AML-193 (cell line): Measurements from ENCODE around the gene TCF12.

ENCODE experiments used
- DNase-seq, 2 experiments: peaks; one replicate each; lab custom pipeline; 2025; lab: John Stamatoyannopoulos, UW

TCF12 gene

DNA sequence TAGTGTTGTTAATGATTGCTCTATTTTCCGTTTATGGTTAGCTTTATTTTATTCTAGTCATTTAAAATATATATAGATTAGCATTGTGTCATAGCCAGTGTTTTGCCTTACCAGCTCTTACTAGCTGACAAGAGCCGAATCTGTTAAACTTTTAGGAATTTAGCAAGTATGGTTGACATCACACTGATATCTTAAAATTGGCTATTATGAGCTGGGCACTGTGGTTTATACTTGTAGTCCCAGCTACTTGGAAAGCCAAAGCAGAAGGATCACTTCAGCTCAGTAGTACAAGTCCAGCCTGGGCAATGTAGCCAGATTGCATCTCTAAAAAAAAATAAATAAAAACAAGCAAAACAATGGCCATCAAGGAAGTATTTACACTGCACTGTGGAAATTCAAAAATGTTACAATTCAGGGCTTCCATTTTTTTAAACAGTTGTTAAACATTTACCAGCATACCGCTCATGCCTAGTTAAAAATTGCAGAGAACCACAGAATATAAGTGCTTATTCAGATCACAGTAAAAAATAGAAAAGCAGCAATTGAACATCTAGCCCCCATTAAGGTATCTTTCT is 249.5 kb downstream of the TCF12 start:
- DNase-seq = no peak

DNA sequence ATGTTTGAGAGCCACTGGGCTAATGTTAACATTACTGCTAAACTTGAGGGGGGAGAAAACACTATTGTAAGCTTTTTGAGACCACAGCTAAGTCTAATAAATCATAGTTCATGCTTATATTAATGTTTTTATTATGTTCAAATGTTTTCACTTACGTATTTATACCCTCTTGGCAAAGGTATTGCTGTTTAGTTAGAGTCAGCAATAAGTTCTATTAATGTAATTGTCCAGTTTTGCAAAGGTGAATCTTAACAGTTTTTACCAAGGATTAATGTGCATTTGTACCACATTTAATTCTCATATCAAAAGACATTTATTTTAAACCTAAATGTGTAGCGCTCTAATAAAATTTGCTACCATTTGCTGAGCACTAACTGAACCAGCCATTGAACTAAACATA is 251.2 kb downstream of the TCF12 start:
- no peak for DNase-seq

DNA sequence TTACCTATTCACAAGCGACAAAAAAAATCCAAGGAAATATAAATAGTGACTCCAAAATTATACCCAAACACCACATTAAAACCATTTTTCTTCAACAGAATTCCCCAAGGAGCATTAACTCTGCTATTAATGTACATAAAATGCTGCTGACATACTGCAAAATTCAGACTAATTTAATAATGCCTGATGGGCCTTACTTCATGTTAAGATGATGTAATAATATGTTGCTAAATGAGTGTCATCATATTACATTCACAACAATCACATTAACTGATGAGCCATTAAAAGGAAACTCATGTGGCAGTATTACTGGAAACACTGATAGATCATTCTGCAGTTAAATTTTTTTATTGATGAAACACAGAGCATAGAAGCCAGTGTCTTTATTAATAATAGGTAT is 253.0 kb downstream of the TCF12 start:
- DNase-seq = peak in 1 of 2 experiments; percentile 13

DNA sequence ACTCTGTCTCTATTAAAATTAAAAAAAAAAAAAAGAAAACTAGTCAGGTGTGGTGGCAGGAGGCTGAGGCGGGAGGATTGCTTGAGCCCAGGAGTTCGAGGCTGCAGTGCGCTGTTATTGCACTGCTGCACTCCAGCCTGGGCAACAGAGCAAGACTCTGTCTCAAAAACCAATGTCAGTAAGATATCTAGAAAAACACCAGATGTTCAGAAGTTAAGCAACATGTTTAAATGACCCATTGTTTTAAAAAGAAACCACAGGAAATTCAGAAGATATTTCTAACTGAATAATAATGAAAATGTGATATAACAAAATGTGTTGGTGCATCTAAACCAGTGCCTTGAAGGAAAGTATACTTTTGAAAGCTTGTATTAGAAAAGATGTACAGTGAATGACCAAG is 254.5 kb downstream of the TCF12 start:
- DNase-seq = no peak

DNA sequence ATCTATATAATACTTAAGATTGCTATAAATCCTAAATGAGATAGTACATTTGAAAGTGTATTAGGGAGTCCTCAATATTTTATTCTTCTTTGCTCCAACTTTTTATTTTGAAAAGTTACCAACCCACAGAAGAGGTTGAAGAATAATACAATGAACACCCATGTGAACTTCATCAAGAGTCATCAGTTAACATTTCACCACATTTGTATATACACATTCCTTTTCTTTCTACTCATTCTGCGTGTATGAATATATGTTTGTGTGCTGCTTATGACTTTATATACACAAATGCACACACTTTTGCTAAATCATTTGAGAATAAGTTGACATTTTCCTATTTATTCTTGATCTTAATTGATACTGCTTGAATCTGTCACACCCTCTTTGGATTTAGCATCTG is 264.6 kb downstream of the TCF12 start:
- no peak for DNase-seq

DNA sequence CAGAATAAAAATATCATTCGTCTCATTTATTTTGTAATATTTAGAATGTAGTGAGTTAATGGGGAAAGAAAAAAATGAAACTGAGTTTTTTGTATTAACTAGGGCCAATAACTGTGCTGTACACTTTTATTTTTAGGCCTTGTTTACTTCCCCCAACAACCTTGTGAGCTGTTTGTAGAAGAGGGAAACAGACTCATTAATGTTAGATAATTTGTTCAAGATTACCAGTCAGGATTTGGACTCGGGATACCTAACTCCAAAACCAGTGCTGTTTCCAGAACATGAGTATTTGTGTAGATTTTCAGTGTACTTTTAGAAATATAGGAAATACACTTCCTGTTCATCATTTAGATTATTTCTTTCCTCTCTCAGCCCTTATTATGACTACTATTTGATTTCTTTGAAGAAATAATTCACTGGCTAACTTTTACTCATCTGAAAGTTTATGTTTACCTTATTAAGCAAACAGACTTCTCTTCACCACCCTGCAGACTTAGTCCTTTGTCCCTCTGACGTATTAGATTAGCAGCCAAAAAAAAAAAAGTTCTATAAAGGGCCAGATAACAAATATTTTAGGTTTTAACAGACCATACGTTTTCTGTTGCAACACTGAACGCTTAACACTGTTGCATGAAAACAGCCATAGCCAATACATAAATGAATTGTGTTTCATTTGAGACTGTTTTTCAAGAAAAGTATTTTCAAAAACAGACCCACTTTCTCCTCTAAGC is 265.3 kb downstream of the TCF12 start:
- DNase-seq = no peak

DNA sequence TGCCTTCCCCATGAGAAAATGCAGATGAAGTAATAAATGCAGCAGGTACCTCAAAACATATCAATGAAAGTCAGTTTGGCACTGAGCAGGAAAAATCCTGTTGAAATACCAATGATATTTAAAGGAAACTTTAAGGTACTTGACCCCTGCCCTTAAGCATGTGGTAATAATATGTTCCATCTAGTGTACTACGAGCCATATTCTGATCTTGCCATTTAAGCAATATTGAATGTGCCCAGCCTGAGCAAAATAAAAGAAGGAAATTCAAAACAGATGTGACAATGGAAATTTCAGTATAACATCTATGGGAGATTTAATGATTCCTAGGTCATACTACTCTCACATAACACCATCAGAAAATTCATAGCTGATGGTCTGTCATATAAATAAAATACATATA is 266.1 kb downstream of the TCF12 start:
- DNase-seq = no peak

DNA sequence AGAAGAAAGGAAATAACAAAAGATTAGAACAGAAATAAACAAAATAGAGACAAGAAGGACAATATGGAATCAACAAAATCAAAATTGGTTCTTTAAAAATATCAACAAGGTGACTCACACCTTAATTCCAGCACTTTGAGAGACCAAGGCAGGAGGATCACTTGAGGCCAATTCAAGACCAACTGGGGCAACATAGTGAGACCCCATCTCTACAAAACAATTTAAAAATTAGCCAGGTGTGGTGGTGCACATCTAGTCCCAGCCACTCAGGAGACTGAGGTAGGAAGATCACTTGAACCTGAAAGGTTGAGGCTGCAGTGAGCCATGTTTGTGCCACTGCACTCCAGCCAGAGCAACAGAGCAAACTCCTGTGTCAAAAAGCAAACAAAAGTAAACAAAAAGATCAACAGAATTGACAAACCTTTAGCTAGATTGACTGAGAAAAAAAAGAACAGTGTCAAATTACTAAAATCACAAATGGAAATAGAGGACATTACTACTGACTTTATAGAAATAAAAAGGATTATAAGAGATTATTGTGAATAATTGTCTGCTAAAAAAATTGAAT is 267.1 kb downstream of the TCF12 start:
- DNase-seq = no peak

DNA sequence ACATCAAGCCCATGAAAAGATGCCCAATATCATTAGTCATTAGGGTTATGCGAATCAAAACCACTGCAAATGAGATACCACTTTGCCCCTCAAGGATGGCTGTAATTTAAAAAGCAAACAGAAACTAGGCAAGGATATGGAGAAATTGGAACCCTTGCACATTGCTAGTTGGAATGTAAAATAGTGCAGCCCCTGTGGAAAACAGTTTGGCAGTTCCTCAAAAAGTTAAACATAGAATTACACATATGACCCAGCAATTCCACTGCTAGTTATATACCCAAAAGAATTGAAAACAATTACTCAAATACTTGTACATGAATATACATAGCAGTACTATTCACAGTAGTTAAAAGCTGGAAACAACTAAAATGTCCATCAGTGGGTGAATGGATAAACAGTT is 271.0 kb downstream of the TCF12 start:
- no peak for DNase-seq

DNA sequence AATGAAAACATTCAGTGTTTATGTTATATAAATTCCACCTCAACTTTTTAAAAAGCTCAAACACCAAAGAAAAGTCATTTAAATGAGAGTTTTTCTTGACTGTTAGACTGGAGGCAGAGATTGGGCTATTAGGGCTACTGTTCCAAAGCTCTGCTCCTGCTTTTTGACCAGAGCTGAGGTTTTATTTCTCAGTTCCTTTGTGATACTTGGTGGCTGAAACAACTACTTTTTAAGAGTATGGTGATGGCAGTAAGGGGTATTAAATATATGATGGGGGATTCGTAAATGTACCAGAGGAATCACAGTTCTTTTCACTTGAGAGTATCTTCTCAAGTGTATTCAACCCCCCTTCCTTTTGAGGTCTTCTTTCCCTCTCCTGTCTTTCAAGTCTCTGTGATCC is 271.8 kb downstream of the TCF12 start:
- no peak for DNase-seq

DNA sequence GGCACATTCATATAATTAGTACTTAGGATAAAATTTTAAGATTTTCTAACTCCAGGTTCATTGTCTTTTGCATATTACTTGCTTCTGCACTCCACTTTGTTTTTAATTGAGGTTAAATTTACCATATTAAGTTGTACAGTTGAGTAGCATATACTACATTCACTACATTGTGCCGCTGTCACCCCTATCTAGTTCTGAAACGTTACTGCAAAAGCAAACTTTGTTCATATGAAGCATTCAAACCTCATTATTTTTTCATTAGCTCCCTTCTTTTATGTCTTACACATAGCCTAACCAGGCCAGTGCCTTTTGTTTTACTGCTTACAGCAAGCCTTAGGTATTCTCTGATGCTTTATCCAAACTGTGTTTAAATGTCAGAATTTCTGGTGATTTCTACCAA is 274.7 kb downstream of the TCF12 start:
- no peak for DNase-seq

DNA sequence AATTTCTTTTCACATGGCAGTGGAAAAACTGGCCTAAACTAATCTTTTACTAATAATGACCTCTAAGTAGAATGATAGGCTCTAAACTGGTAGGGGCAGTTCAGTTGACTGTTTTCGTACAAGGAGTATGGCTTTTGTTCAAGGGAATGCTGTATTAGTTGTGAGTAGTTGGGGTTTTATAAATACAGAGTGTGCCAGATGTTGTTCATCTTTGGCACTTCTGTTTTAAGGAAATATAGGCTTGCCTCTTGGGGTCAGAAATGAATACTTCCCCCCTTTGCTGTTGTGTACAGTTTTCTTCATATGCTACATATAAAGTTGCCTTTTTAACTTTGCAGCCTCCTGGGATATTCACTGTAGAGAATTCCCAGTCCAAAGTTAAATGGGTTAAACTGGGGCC is 276.9 kb downstream of the TCF12 start:
- DNase-seq = no peak

DNA sequence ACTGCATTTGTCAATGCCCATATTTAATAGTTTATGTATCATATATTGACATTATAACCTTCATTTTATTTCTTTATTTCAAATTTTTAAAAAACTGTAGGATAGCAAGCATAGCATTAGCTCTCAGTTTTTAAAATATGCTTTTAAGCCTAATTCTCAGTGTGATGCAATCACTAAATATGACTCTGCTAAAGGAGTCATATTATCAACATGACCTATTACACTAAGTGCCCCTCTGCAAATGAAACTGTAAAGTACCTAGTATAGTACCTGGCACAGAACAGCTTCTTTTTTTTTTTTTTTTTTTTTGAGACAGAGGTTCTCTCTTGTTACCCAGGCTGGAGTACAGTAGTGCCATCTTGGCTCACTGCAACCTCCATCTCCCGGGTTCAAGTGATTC is 278.4 kb downstream of the TCF12 start:
- no peak for DNase-seq

DNA sequence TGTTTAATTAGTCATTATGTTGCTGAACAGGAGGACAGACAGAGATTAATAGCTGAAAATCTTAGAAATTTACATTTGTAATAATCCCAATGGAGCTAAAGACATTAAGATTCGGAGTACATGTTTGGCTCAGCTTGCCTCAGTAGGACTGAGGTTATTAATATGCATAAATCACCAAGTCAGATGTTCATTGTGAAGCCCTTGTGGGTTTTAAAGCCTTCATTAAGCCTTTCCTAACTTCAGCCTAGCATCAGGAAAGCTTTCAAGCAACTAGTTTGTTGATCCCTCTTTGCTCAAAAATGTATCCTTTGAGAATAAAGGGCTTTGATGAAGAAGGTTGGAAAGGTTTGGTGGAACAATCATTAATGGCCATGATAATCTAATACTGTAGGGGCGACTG is 279.7 kb downstream of the TCF12 start:
- DNase-seq = no peak

DNA sequence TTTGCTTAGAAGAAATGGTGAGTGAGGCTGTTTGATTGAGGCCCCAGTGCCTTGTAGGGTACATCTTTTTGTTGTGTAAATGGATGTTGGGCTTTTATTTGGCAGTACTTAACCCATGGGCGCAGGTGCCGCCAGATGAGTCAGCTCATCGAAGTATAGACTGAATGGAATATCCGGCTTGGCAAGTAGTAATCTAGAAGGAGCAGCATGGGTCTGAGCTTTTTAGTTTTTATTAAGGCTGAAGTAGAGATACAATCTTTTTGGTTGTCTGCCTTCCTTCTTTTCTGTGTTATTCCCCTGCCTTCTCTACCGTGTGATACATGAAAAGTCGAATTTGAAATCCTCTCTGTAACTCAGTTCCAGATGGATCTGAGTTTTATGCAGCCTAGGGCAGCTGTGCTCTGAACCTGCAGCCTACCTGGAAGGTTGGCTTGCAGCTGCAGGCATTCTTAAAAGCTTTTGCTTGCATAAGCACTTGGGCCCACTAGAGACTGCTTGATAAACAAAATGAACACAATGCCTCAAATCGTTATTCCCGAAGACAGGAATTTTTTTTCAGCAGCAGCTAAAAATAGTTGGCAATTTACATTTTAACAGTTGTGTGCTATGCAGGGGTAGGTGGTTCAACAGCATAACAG is 280.3 kb downstream of the TCF12 start:
- no peak for DNase-seq

DNA sequence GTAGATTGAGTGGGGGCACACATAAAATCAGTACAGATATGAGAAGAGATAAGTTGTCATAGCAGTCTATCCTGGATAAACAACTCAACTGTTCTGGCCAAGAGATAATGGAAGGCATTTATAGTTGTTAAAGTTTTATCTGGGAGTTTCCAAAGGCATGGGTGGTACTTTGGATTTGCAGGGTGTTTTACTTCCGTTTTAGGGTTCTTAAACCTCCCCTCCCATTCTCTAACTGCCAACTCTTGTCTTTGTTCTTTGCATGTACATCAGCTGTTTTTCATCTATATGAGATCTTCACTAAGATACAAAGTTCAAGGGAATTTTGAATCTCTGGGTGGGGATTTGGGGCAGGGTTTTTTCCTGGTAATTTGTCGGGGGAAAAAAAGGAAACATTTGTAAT is 283.1 kb downstream of the TCF12 start:
- no peak for DNase-seq

DNA sequence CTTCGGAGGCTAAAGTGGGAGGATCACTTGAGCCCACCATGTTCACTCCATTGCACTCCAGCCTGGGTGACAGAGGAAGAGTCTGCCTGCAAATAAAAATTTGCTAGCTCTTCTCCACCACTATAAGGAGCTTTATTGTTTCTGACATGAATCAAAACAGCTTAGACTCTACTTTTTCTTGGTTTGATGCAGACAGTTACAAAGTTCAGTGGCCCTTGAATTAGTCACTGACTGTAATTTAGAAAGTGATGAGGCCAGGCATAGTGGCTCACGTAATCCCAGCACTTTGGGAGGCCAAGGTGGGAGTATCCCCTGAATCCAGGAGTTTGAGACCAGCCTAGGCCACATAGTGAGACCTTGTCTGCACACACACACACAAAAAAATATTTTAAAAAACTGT is 285.5 kb downstream of the TCF12 start:
- no peak for DNase-seq

DNA sequence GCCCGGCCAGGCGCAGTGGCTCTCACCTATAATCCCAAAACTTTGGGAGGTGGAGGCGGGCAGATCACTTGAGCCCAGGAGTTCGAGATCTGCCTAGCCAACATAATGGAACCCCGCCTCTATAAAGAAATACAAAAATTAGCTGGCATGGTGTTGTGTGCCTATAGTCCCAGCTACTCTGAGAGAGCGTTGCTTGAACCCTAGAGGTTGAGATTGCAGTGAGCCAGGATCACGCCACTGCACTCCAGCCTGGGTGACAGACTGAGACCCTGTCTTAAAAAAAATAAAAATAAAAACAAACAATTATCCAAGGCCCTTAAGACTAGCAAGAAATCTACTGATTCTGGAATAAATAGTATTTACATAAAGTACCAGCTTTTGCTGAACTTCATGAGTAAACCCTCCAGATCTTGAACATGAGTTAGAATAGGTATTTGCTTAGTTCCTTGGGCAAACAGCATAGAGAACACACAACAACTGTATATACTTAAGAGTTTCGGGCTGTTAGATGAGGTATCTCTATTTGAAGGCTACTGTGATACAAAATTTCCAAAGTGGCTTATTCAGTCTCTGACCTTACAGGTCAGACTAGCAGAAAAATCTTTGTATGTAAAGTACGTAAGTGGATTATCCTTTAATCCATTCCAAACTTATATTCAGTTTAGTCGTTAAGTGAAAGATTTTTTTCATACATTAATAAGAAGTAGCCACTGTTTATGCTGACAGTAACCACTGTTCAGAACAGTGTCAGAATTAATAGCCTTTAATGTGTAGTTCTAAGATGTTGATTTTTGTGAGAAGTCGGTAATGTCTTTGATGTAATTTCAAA is 286.8 kb downstream of the TCF12 start:
- DNase-seq = no peak

DNA sequence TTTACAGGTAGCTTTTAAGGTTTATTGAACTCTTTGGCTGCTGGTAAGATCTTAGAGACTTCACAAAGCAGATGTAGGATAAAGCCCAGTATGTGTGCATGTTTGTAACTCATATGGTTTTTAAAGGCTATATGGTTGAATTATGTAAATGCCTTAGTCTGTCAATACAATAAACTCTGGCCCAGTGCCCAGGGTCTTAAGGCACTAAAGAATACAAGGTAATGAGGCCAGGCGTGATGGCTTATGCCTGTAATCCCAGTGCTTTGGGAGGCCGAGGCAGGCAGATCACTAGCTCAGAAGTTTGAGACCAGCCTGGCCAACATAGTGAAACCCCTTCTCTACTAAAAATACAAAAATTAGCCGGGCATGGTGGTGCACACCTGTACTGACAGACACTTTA is 287.6 kb downstream of the TCF12 start:
- no peak for DNase-seq

DNA sequence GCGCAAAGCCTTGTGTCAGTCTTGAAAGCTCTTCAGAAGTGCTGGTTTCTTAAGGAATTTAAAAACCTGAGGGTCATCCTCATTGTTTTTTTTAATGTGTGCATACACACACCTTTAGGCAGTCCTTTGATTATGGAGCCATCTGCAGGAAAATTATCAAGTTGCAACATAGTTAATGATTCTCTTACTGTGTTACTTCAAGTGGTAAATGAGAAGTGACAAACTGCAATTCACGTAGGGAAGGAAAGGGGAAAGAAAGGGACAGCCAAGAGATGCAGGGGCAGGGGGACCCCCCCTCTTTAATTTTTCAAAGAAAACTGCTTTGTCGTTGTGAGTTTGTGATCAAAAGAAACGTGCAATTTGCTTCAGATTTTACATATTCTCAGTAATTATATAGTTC is 295.4 kb downstream of the TCF12 start:
- peak; percentile 45 to 55 for DNase-seq

DNA sequence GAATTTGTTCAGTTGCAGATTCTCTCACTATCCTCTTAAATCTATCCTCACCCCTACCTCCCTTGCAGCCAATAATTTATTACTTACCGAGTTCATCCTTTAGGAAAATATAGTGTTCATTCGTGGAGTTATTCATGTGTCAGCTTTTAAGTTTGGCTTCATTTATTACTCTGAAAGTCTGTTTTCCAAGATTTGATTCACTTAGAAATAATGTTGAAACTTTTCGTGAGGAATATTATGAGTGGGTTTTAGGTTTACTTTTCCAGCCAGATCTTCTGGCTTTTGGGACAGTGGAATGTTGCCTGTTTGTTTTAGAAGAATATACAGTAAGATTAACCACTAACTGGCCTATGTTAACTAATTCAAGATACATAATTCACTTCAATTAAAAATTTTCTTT is 296.9 kb downstream of the TCF12 start:
- DNase-seq = no peak

DNA sequence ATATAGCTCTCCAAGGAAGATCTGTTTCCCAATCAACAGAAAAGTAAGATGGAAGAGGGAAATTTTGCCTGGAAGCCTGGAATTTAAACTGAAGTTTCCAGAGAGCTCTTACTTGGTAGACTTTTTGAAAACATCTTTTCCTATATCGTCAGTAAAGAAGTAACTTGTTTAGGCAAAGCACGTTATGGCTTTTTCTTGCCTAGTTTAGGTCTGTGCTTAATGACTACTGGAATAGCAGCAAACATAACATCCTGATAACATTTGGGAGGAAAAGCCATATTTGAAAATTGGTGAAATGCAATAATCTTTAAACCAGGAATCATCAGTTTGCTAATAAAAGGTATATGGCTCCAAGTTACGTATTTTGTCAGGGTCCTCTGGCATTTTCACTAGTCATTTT is 297.4 kb downstream of the TCF12 start:
- DNase-seq = no peak

DNA sequence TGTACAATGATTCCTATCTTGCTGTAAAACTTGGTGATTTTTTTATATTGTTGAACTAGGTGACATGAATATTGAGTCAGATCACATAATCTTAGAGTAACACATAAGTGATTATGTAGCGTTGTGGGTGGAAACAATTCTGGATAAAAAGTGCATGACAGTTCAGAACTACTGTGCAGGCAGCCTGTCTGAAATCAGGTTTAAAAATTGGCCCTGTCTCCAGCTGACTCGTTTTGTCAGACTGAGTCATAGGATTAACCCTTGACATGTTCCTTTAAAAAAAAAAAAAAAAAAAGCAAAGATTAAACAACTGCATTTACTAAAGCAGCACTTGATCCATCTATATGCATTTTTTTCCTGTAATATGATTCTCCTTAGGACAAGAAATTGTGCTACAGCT is 297.8 kb downstream of the TCF12 start:
- no peak for DNase-seq
